NCI-H345 treated with DMSO at 0.1 percent for 48 hours (cell line): ENCODE data around the gene PPEF1.
"Not testable (repeated sequence)": the region's sequence is repeated elsewhere in the genome, so short reads cannot be mapped to it uniquely, and the experiment has no call there.

Source experiments
- DNase-seq: peaks from one replicate; lab custom pipeline; 2025; ENCODE audit not compliant: unreplicated experiment; lab: John Stamatoyannopoulos, UW

The PPEF1 gene

GRCh38 chrX:18701621-18702361 lies 5.7 kb upstream of the PPEF1 start:
- no peak for DNase-seq

GRCh38 chrX:18702362-18703195 lies 4.9 kb upstream of the PPEF1 start:
- DNase-seq = no peak

- no peak for DNase-seq
Observed at GRCh38 chrX:18709833-18710232, 2.4 kb downstream of the PPEF1 start.

DNA sequence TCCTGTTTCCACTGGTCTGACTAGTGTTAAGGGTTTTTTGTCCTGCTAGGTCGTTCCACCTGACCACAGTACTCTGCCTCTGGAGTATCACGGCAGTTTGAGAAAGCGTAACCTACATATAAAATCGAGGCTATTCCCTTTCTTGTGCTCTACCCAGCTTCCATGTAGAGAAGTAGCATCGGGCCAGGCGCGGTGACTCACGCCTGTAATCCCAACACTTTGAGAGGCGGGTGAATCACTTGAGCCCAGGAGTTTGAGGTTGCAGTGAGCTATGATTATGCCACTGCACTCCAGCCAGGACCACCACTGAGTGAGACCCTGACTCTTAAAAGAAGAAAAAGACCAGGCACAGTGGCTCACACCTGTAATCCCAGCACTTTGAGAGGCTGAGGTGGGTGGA lies 7.5 kb downstream of the PPEF1 start:
- no peak for DNase-seq

- no peak for DNase-seq
Observed at GRCh38 chrX:18719852-18720251, 12.4 kb downstream of the PPEF1 start.

GRCh38 chrX:18721683-18722499 lies 14.4 kb downstream of the PPEF1 start:
- no peak for DNase-seq

- no peak for DNase-seq
Observed at GRCh38 chrX:18722500-18723071, 15.1 kb downstream of the PPEF1 start.

DNA sequence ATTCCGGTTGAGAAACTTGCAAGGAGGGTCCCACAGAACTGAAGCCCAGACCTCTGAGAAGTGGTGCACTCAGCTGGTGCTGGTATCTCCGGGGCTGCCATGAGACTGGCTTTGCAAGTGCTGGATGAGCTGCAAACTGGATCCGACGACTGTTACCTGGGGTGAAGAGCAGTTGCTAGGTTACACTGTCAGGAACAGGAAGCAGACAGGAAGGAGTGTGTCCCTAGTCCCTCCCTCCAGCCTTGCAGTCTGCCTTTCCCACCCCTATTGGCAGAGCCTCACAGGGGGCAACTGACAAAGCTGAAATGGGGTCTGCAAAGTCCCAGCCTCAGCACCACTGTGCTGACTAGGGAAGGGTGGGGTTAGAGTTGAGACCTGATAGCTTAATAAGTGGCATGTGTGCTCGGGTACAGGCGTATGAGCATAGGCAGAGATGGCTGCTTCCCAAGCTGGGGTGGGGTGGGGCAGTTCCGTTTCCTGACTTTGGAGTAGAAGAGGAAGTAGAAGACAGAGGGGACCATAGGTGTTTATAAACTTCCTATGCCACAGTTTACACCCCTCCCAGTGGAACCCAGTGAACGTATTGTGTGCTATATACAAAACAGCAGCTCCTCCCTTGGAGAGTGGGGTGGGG lies 18.0 kb downstream of the PPEF1 start:
- DNase-seq = no peak

- DNase-seq = no peak
Observed at GRCh38 chrX:18733287-18733686, 25.8 kb downstream of the PPEF1 start.

DNA sequence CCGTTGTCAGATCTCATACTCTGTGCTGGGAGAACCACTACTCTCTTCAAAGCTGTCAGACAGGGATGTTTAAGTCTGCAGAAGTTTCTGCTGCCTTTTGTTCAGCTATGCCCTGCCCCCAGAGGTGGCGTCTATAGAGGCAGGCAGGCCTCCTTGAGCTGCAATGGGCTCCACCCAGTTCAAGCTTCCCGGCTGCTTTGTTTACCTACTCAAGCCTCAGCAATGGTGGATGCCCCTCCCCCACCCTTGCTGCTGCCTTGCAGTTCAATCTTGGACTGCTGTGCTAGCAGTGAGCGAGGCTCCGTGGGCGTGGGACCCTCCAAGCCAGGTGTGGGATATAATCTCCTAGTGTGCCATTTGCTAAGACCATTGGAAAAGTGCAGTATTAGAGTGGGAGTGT lies 32.2 kb downstream of the PPEF1 start:
- DNase-seq = not testable (repeated sequence)

DNA sequence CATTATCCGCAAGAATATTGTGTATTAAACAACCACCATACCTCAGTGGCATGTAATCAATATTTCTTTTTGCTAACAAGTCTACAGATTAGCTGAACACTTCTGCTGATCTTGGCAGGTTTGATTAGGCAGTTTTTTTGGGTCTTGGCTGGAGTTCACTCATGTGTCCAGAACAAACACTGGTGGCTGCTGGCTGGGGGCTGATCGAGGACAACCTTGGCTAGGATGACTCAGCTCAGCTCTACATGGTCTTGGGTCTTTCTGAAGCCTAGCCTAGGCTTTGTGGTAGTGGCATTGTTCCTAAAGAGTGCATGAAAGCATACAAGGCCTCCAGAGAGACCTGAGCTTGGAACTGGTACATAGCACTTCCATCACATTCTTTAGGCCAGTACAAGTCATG lies 41.1 kb downstream of the PPEF1 start:
- no peak for DNase-seq

- no peak for DNase-seq
Observed at GRCh38 chrX:18753631-18754030, 46.2 kb downstream of the PPEF1 start.

GRCh38 chrX:18755651-18756050 lies 48.2 kb downstream of the PPEF1 start:
- DNase-seq = no peak

DNA sequence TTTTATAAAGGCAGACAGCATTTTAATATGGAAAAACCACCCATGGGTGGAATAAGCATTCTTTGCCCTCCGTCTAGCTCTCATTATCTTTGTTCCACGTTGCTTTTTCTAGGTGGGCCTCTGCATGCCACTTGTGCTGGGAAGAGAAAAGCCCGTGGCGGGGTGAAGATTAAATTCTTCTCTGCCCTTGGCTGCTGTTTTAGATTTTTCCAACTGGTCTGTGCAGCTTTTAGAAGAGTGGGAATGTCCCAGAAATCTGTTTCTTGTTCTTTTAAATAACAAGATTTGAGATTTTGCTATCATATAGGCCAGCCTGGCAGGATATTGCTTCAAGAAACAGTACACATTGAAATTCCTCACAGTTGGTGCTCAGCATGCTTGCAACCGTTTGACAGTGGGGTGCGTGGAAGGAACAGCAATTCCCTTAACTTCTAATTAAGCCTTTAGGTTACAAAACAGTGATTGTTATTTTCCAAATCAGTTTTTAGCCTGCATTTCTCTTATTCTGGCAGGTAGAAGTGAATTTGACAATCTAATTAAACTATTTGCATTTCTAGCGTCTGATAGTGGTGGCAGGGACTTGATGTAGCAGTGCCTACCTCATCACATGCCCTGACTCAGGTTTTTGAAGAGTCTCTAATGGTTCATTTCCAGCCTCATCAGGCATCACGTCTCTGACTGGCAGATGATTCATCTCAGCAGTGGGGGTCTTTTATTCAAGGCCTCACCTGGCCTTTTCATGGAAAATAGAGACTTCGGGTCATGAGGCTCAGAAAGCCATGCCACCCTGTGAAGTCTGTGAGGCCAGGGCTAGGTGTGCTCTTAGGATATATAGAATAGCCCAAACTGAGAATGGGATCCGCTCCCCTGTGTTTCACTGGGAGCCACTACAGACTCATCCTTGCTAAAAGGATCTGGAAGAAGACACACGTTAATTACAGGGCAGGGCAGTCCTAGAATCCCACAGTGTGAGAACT lies 50.8 kb downstream of the PPEF1 start:
- no peak for DNase-seq

DNA sequence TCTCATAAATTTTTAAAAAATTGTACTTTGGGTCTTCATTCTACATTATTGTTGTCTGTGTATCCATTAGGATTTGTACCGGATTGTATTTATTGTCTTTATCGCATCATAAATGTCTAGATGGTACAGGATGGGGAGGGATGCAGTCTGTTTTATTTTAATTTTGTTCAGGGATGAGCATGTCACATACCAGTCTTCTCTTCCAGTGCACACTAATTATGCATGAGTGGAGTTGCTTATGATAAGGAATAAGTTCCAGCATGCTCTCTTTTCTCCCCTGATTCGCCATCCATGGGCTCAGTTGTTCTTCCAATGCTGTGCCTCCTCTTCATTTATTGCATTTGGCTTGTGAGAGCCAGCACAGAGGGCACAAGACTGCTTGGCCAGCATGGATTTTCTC lies 54.3 kb downstream of the PPEF1 start:
- DNase-seq = no peak

- DNase-seq = not testable (repeated sequence)
Observed at GRCh38 chrX:18763106-18763505, 55.7 kb downstream of the PPEF1 start.

DNA sequence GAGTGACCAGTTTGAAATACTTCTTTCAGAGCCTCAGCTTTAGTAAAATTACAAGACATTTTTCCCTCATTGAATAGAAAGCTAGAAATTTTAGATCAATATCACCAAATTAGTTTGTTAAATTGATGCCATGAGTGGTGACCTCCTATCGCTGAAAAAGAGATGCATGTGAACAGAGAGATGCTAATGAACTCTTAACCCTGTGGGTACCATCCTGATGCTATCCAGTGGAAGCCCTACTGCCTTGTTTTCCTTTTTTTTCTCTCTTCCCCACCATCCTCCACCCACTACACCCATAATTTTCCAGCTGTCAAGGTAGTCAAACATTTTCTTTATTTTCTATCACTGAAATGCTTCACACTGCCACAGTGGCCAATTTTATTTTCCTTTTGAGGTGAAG lies 61.9 kb downstream of the PPEF1 start:
- no peak for DNase-seq

DNA sequence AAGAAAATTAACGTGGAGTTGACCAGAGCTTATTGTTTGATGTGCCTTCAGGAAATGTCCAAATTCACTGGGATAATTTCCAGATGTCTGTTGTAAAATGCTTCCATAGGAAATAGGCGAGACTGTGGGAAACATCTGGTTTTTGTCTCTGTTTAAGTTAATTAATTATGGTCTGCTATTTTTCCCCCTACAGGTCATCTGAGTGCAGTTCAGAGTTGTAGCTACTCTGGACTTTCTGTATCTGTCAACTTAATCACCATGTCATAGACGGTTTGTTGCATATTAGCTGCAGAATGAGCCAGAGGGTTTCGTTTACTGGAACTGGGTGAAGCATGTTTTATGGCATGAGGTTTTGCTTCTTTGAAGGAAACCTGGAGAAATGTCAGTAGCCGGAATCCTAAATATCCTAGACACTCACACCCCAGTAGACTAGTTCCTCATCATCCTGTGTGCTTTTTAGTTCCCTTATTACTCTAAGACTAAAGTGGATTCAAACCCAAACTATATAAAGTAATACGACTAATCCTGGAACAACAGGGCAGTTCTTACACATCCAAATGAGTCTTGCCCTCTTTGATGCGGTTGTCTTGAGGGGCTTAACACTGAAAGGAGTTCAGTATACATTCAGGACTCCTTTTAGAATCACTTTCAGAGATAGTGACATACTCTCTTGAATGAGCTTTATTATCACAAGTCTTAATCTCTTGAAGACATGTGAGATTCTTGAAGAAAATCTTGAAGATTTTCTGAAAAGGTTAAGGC lies 62.5 kb downstream of the PPEF1 start:
- no peak for DNase-seq

- no peak for DNase-seq
Observed at GRCh38 chrX:18789916-18790315, 82.5 kb downstream of the PPEF1 start.
